Umbilical cord (tissue), 2 donors: ENCODE data around the gene CHRNB4. TPM values are rescaled to one million over a fixed set of nuclear protein-coding genes. Genes with fewer than 3 reads are reported as not detected.

ENCODE experiments used
- DNase-seq: peaks from one replicate; pipeline ENCODE4 v3.0.0-alpha.2; 2015; ENCODE audit warnings: low spot score
- total RNA-seq: library from RNA; depleted of rRNA; stranded (reverse); fragments of >200 nt; gene quantifications from one replicate; pipeline ENCODE4 v1.2.3, GENCODE V29; 2014; ENCODE audit warnings: low replicate concordance; ENCODE audit not compliant: insufficient read depth

Gene CHRNB4
- total RNA-seq, 1 donor from 2014 or later, result 0.48 TPM

DNA sequence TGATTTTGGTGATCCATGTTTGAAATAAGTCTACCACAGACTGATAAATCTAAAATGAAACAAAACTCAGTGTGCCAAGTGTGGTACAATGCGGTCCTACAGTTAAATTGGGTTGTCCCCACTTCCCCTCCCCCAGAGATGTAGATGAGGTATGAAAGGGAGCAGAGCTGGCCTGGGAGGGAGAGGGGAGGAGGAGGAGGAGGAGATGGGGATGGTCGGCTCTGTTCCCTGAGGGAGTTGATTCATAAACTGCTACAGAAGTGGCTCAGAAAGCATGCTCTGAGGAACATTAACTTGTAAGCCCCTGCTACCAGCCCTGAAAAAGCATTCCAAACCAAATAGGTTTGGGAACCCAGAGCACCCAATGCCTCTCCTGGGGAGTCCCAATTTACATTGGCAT lies 28.0 kb upstream of the CHRNB4 start:
- DNase-seq, result no peak

DNA sequence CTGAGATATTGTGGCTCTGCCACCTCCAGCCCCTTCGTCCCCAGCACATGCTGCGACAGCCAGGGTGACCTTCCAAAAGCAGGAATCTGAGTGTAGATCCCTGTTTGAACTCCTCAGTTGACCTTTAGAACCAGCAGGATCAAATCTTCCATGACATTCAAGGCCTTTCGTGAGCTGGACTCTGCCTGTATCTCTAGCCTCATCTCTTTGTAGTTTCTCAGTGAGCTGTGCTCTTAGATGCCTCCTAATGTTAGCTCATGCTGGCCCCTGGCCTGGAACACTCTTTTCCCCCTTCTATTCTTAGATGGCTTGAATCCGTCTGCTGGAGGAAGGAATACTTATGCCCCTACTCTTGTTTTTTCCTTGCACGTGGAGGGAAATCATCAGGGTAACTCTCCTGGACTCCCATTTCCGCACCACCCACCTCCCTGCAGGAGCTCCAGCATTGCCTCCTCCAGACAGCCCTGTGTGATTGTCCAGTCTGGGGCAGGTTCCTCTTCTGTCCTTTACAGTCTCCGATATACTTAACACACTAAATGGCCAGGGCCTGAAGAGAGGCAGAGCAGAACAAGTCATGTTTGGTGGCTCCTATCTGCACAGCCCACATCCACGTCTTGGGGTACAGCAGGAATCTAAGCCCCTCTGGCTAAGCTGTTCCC lies 26.7 kb upstream of the CHRNB4 start:
- DNase-seq, result no peak

DNA sequence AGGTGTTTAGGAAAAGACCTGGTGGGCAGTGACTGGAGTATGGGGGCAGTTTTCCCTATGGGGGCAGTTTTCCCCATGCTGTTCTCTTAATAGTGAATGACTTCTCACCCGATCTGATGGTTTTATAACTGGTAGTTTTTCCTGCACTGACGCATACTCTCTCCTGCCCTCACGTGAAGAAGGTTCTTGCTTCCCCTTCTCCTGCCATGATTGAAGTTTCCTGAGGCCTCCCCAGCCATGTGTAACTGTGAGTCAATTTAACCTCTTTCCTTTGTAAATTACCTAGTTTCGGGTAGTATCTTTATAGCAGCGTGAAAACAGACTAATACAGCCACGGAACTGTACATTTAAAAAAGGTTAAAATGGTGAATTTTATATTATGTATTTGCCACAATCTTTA lies 25.0 kb upstream of the CHRNB4 start:
- no peak for DNase-seq

DNA sequence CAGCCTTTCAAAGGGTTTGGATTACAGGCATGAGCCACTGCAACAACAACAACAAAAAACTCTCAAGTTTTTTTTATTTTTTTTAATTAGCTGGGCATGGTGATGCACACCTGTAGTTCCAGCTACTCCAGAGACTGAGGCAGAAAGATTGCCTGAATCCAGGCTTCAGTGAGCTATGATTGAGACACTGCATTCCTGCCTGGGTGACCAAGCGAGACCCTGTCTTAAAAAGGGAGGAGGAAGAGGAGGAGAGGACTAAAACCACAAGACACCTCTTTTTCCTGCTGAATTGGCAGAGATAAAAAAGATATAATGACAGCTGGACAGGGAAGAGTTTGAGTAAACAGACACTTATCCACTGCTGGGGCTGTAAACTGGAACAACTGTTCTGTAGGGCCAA lies 22.7 kb upstream of the CHRNB4 start:
- no peak for DNase-seq

DNA sequence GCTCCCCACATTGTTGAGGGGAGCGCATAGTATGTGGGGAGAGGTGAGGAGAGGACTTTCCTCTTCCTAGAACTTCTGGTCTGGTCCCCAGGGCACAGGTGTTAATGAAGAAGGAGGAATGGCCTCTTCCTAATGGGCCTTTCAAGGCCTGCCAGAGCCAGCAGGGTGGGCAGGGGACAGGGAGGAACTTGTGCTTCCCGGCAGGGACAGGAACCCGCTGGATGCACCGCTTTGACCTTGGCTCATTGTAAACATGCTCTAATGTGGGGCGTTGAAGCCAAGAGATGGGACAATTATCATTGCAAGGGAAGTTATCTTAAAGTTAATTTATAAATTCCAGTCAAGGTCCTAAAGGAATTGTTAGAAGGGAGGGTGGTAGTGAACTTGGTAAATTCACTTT lies 21.0 kb upstream of the CHRNB4 start:
- DNase-seq, result no peak

DNA sequence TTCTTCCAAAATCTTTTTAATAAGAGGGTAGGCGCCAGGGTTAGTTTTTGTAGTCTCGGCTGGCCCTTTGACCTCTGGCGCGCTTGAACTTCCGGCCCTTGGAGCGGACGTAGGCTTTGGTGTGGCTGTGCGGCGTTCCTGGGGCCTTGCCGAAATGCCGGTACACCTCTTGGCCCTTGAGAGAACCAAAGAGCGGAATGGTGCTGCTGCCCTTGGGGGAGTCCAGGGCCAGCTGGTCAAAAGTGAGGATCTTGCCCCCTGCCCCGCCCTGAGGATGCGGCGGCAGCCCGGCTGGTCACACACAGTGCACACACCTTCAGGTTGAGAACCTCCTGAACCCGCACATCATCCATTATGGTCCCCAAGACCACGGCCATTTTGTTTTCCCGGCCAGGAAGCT lies 20.0 kb upstream of the CHRNB4 start:
- DNase-seq, result no peak

DNA sequence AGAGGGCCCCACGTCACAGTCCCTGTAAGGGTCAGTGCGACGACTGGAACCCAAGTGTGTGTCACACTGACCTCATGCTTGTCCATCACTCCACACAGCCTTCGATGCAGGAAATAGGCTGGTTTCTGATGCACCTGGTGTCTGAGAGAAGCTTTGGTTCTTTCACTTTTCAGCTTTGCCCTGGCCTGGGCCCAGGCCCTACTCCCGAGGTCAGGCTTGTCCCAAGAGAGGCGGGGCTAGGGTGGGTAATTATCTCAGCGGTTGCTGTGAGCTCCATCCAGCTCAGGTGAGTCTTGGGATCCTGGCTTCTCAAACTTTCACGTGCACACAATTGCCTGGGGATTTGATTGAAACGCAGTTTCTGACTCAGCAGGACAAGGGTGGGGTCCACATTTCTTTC lies 19.6 kb upstream of the CHRNB4 start:
- DNase-seq, result no peak

DNA sequence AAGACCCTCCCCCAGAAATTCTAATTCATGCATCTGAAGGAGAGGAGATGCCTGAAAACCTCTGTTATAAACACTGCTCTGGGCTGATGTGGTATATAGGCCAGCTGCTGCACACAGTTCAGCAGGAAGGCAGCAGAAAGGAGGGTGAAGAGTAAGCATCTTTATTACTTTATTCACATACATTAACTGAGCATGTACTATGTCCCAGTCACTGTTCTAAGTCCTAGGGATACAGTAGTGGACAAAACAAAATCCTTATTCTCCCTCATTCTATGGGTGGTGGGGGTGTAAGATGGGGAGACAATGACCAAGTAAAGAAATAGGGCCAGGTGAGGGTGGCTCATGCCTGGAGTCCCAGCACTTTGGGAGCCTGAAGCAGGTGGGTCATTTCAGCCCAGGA lies 17.8 kb upstream of the CHRNB4 start:
- DNase-seq, result no peak

DNA sequence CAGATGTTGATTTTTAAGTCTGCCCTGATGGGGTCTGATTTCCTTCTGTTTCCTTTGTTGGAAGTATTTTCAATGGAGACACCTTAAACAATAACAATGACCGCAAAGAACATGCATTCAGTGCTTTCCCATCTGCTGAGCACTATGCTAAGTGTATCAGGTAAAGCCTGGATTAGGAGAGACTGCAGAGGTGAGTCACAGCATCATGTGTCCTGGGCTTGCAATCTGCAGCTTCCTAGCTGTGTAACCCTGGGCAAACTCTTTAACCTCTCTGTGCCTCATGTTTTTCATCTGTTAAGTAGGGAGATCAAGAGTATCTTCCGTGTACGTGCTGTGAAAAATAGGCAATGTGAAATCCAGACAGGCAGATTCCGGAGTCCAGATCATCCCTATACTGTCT lies 13.3 kb upstream of the CHRNB4 start:
- DNase-seq, result no peak

DNA sequence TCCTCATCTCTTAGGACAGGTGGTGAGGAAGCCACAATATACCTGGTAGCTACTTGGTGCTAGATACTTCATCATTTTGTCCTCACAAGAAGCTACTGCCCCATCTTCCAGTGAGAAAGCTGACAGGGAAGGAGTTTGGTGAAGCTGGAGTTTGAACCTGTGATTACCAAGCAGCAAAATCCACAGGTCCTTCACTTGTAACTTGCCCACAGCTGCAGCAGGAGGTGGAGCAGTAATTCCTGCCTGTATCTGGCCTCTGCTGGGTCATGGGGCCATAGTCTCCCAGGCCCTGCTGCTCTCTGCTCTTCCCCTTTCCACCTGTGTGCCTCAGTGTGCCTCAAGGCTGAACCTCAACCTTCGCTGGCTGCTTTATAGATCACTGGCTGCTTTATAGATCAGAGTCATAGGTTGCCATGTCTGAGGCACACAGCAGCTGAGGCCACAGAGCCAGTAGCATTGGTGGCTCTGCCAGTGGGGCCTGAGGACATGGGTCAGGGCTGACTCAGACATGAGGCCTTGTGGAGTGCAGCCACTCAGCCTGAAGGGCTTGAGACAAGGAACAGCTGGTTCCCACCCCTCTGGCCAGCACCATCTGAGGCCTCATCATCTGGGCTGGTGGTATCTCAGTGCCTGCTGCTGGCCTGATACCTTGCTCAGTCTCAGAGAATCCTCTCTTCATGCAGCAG lies 11.1 kb upstream of the CHRNB4 start:
- no peak for DNase-seq

DNA sequence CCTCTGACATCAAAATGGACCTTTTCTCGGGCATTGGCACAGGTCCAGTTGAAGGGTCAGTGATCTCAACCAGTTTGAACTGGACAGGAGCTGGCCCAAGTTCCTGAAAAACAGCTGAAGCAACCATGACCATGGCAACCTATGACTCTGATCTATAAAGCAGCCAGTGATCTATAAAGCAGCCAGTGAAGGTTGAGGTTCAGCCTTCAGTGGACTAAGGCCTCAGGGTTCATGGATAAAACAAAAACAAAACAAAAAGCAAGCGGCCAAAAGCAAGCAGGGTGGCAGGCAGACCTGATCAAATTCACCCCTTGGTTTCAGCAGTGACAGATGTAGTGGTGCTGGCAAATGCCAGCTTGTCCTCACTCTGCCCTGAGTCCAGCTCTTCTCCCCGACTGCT lies 10.0 kb upstream of the CHRNB4 start:
- DNase-seq, result no peak

DNA sequence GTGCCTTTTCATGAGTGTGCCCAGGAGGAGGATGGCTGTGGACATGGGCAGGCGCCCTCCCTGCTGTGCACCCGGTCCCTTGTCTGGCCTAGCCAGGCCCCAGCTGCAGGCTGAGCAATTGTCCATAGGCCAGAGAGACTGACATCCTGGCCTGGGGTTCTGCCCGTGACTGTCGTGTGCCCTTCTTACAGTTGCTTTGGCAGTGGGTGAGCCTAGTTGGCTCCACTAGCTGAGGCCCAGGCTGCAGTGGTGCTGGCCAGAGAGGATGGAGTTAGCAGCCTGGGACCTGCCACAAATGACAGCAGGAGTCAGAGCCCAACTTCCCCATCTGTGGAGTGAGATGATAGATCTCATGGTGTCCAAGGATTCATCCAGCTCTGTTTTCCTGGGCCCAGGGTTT lies 9.0 kb upstream of the CHRNB4 start:
- no peak for DNase-seq

DNA sequence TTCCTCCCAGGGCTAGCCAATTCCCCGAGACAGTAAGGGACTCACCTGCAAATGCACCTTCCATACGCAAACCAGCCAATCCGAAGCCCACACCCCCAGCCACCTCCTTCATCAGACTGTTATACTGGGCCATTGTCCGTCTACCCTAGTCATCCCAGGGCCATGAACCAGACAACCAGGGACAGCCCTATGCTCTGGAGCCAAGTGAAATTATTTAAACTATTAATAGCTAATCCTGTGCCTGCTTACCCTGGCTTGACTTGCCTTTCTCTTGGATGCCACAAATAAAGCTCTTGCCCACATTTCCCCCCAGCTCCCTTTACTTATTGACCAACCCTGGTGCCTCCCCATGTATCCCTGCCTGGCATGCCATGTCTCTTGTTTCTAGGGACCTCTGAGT lies 4.0 kb upstream of the CHRNB4 start:
- no peak for DNase-seq

DNA sequence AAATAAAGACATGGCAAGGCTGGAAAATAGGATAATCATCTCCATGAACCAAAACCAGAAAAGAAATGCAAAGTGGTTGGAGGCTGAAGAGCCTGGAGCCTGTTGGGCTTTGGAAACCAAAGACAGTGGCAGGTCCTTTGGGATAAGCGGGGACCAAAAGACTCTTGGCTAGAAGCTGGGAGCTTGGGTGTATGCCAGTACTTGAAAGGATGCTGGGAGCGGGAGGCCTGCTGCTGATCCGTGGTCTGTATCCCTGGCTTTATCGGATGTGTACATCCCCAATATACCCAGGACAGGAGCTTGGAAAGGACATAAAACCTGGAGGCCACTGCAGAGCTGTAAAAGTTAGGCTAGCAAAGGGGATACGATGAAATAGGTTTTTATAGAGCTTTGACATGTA lies 1.3 kb upstream of the CHRNB4 start:
- peak; percentile 24 for DNase-seq

DNA sequence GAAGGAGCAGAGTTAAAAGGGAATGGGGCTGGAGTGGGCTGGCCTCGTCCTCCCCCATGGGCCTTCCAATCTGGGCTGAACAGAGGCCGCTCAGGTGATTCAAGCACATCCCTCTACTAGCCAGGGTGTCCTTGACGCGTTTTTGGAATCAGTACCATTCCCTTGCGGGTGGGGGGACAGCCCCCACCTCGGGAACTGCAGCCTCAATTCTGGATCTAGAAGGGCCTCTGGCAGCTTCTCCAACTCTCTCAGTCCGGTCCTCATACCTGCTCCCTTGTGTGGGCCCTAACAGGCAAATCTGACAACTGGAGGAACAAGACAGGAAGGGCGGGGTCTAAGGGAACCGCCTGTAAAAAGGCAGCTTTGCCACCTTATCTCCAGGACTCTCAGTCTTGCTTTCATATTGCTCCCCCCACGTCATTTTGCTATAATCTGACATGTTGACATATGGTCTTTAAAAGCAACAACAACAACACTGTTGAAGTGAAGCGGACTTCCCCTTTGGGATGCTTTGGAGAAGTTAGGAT lies 802 bp upstream of the CHRNB4 start:
- DNase-seq, result no peak

DNA sequence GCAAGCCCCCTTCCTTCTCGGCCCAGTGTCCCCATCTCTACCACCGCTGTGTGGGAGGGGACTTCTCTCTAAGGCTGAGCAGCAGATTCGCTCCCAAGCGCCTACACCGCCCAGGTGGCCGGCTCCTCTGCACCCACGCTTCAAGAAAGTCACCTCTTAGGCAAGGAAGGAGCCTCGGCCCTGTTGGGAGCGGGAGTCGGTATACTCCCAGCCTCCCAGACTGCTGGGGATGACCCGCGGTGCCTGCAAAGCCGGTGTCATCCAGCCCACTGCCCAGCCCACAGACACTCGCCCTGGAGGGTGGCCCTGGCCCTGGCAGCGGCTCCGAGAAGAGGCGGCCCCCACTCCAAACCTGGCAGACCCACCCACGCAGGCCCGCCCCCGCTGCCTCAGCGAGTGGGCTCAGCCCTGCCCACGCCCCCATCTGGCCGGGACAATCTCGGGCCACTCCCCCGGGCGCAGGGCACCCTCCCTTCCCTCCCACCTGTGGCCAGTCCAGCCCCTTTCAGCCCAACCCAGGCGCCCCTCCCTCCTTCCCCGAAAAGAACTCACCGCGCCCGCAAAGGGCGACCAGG lies 396 bp downstream of the CHRNB4 start:
- DNase-seq, result no peak

DNA sequence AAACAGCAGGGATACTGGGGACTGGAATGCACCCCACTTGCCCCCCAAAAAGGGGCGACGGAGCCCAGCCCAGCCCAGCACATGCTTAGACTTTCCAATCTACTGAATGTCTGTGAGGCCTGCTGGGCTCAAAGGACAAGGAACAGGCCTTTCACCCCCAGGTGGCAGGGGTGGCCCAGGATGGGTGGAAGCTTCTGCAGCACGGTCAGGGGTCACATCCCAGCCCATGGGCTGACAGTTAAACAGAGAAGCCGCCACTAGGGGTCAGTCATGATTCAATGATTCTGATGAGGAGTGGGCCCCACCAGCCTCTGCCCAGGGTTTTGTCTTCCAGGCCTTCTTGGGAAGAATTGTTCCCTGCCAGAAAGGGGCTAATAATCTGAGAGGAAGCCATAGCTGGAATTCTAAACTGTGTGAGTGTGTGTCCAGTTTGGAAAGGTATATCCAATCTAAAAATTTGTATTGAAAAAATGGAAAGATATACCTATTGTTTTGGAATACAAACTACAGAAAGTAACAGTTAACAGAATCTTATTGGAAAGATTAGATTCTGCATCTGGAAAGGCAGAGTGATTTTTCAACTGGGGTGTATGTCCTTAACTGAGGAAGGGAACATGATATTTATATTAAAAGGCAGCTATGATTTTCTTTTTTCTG lies 2.2 kb downstream of the CHRNB4 start:
- peak; percentile 64 for DNase-seq

DNA sequence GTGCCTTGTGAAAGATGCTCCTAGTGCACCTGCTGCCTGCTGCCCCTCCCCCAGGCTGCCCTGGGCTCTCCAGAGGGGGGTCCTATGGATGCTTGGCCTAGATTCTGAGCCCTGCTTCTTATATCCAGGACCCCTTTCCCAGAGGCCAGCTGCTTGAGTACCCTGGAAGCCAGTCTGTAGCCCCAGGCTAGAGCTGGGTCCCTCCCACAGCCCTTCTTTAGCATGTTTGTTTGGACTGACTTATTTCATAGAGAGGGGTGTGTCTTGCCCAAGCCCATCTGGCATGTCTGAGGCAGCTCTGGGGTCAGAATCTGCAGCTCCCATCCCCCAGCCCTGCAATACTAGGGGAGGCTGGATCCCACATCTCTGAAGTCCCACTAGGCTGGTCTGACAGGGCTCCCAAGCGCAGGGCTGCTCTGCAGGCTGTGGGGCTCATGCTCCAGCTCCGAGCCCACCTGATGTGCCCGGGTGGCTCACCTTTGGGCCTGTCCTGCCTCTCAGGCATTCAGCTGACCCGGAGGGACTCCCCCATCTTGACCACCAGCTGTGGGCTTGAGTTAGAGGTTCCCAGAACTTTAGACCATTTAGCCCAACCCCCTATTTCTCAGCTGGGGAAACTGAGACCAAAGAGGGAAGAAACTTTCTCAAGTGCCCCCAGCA lies 3.1 kb downstream of the CHRNB4 start:
- DNase-seq, result no peak

DNA sequence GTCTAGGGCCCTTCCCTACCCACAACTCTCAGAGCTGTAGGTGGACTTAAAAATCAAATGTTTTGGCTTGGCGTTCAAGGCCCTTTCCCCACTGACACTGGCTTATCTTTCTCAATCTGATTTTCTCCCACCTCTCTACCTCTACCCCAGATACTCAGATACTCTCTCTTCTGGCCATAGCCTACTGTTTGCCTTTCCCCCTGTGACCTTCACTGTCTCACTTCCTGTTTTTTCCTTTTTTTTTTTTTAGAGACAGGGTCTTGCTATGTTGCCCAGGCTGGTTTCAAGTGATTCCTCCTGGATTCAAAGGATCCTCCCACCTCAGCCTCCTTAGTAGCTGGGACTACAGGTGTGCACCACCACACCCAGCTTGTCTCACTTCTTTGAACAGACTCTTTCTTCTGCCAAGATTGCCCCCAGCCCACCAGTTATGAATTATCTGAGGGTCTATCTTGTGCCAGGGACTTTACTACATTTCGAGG lies 4.6 kb downstream of the CHRNB4 start:
- no peak for DNase-seq

DNA sequence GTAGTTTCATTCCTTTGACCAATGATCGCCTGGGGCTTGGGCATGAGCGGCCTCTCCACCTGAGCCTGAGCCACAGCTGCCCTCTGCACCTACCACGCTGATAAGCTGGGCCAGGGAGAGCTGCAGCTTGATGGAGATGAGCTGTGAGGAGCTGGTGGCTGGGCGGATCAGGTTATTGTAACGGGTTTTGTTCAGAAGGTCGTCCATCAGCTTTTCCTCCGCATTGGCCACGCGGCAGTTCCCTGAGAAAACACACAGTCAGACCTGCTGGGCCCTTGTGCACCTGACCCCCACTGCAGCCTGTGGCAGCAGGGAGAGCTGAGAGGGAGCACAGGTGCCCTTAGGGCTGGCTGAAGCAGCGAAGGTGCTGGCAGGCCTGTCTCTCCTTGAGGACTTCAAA lies 5.7 kb downstream of the CHRNB4 start:
- no peak for DNase-seq

DNA sequence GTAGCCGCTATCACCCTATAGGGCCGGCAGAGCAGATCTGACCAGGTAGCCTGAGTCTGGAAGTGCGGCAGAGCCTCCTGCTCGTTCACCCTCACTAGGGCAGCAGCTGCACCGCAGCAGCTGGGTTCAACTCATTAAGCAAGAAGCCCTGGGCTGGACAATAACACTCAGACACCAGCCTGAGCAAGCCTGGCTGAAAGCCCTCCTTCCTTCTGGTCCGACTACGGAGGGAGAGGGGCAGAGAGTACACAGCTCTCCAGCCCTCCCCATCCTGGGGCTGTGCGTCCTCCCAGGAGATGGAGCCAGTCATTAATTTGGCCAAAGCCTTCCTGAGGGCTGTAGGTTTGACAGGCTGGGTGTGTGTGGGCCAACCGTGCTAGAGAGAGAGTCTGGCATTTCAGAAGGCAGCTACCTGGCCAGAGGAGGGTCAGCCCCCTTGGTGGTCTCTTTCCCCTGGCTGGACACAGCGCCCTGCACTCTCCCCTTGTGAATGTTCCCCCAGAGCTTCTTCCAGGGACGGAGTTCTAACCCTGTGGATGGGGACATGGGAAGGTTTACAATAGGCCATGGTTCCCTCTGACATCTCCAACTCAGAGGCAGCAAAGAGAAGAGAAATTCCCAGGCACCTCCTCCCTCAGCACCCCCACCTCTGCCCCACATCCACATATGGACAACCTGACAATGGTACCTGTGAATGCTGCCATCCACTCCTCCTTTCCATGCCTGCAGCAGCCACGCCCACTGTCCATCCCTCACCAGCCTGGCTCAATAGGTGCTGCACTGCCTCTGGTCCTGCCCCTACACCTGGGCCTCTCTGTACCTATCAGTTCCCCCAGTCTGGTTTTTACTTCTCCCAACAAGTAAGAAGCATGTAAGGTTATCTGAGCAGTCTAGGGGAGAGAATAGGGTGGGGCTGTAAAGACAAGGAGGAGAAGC lies 6.5 kb downstream of the CHRNB4 start:
- DNase-seq, result no peak
